ENCODE measurements around the gene TMEM144.

Gene TMEM144

DNA sequence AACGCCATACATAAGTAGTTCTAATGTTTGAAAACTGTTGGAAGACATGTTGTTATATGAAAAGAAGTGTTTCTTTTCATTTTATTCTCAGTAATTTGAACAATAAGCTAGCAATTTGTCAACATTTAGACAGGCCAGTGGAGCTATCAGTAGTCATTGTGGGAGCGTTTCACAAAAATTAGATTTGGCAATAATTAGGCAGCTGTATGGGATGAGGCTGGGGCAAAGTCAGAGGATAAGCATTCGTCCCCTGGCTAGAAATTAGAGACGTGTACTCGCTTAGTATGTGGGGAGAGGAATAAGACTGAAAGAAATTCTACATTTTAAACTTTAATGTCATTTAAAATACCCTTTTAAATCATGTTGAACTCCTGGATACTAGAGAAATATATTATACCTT lies 70.6 kb downstream of the TMEM144 start:
- H3K4me3 ChIP-seq (ENCODE audit: low read depth, low read length) = no peak overlapping the region
- DNase-seq (ENCODE audit: low read depth) = no peak
- TF ChIP-seq, protein P1, sequence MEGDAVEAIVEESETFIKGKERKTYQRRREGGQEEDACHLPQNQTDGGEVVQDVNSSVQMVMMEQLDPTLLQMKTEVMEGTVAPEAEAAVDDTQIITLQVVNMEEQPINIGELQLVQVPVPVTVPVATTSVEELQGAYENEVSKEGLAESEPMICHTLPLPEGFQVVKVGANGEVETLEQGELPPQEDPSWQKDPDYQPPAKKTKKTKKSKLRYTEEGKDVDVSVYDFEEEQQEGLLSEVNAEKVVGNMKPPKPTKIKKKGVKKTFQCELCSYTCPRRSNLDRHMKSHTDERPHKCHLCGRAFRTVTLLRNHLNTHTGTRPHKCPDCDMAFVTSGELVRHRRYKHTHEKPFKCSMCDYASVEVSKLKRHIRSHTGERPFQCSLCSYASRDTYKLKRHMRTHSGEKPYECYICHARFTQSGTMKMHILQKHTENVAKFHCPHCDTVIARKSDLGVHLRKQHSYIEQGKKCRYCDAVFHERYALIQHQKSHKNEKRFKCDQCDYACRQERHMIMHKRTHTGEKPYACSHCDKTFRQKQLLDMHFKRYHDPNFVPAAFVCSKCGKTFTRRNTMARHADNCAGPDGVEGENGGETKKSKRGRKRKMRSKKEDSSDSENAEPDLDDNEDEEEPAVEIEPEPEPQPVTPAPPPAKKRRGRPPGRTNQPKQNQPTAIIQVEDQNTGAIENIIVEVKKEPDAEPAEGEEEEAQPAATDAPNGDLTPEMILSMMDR (IDR thresholded peaks at IDR 0.05; ENCODE audit: insufficient read depth, low read depth, low read length, missing control alignments) = no peak

- no peak for DNase-seq (ENCODE audit: low read depth)
Observed at GRCh38 chr4:158282252-158282651, 72.0 kb downstream of the TMEM144 start.

DNA sequence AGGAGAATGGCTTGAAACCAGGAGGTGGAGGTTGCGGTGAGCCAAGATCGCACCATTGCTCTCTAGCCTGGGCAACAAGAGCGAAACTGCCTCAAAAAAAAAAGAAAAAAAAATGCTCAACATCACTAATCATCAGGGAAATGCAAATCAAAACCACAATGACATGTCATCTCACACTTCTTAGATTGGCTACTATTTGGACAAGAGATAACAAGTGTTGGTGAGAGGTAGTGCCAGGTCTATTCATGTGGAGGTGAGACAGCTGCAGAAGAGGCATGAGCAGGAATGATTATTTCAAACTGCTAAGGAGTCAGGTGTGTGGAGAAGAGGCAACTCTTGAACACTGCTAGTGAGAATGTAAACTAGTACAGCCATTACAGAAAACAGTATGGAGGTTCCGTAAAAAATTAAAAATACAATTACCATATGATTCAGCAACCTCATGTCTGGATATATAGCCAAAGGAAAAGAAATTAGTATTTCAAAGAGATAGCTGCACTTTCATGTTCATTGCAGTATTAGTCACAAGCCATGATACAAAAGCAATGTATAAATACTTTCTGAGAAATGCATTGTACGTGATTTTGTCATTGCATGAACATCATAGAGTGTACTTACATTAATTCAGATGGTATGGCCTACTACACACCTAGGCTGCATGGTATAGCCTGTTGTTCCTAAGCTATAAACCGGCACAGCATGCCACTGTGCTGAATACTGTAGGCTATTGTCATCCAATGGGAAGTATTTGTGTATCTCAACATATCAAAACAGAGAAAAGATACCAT lies 75.3 kb downstream of the TMEM144 start:
- H3K4me3 ChIP-seq (ENCODE audit: low read depth, low read length) = no peak overlapping the region
- DNase-seq (ENCODE audit: low read depth) = no peak
- TF ChIP-seq, protein P1 (IDR thresholded peaks at IDR 0.05; ENCODE audit: insufficient read depth, low read depth, low read length, missing control alignments) = no peak

More at GRCh38 chr4:158282252-158282651, 72.0 kb downstream of the TMEM144 start:
- TF ChIP-seq, protein P1 (IDR thresholded peaks at IDR 0.05; ENCODE audit: insufficient read depth, low read depth, low read length, missing control alignments) = no peak
- H3K4me3 ChIP-seq (ENCODE audit: low read depth, low read length) = no peak overlapping the region

- H3K4me3 ChIP-seq (ENCODE audit: low read depth, low read length) = no peak overlapping the region
- no peak for DNase-seq (ENCODE audit: low read depth)
- TF ChIP-seq, protein P1 (IDR thresholded peaks at IDR 0.05; ENCODE audit: insufficient read depth, low read depth, low read length, missing control alignments) = no peak
Observed at GRCh38 chr4:158290912-158291311, 80.6 kb downstream of the TMEM144 start.

DNA sequence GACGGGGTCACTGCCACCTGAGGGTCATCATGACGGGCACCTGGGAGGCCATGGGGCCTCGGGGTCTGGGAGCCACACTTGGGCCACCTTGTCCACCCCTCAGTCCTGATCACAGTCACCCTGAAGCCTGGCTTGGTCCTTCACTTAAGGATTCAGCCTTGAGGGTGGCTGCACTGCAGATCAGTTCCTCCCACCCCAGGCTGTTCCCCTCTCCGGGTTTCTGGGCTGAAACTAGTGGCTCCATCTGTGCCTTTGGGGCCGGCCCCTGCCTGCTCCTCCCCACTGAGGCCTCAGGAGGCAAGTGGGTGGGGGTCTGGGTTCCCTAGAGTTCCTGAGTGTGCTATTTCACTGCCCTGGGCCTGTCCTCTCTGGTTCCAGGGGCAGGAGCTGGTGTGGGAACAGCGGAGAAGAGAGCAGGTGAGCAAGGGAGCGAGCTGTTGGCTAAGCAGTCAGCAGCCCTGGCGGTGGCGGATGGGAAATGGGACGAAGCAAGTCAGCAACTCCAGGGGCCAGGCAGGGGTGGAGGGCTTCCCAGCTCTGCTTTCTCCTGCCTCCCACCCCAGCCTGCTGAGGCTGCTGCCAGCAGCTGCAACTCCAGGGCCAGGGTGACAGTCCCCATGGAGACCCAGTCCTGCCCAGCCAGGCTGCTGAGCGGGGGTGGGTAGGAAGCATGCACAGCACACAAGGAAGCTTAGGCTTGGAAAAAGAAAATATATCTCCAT lies 81.2 kb downstream of the TMEM144 start:
- TF ChIP-seq, protein P1 (IDR thresholded peaks at IDR 0.05; ENCODE audit: insufficient read depth, low read depth, low read length, missing control alignments) = no peak
- no peak overlapping the region for H3K4me3 ChIP-seq (ENCODE audit: low read depth, low read length)
- no peak for DNase-seq (ENCODE audit: low read depth)

DNA sequence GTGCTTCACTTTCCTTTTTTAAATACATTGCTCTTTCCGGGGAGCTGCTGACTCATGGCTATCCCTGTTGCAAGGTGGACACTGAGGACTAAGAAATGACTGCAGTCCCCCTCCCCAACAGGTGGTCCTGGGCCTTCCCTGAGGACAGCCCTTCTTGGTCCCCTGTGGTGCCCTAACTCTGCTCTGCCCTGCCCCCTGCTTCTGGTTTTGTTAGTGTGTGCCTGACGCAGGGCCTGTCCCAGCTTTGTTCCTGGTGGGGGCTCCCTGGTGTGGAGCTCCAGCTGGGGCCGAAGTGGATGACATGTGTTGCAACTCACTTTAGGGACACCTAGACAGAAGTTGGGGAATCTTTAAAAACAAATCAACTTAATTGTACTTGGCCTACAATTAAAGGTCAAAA lies 81.9 kb downstream of the TMEM144 start:
- TF ChIP-seq, protein P1 (IDR thresholded peaks at IDR 0.05; ENCODE audit: insufficient read depth, low read depth, low read length, missing control alignments) = no peak
- DNase-seq (ENCODE audit: low read depth) = no peak
- H3K4me3 ChIP-seq (ENCODE audit: low read depth, low read length) = no peak overlapping the region
